ENCODE measurements around the gene OPCML. TPM values are rescaled to one million over a fixed set of nuclear protein-coding genes. Genes with fewer than 3 reads are reported as not detected.

OPCML gene
- total and polyA plus RNA-seq, 2 of the 13 experiments (the other 11 are each of a cell fraction or from before 2014, with no cell fraction given), result not detected

GRCh38 chr11:133104009-133104744 is 428.1 kb downstream of the OPCML start:
- Histone ChIP-seq H3K9me3 (ENCODE audit: low read length) (no peaks in the 10 kb centered on the region), H3K27me3 (ENCODE audit: control insufficient read depth in 1 of 2, insufficient read depth in 2 of 2, low read length in 2 of 2) (no peaks in the 10 kb centered on the region), H3K36me3 (replicated peaks in 1 of 2; ENCODE audit: control insufficient read depth in 1 of 2, insufficient read depth in 2 of 2, low read length in 2 of 2) (no peaks in the 10 kb centered on the region), H2AFZ (ENCODE audit: low read length) (no peak overlapping the region), H4K20me1 (ENCODE audit: insufficient read depth, low read length) (no peaks in the 10 kb centered on the region), H3K79me2 (ENCODE audit: insufficient read depth, low read length) (no peaks in the 10 kb centered on the region), H3K27ac (ENCODE audit: extremely low read length, insufficient read depth, low read length) (no peak overlapping the region), H3K4me2 (ENCODE audit: low read depth, low read length) (no peak overlapping the region), H3K9ac (ENCODE audit: insufficient read depth, low read depth, low read length) (no peak overlapping the region), H3K4me1 (ENCODE audit: insufficient read depth, low read length) (no peaks in the 10 kb centered on the region), H3K4me3 (replicated peaks in 1 of 3; ENCODE audit: insufficient read depth in 1 of 3, low read depth in 2 of 3, low read length in 3 of 3) (no peak overlapping the region)
- in situ Hi-C loops (cut with HindIII; ENCODE audit: extremely low pct_ligation_motif_present, low pct_unique_long_range_greater_than_20kb) (no loop called here), intact Hi-C loops (cut with micrococcal nuclease; ENCODE audit: unreplicated experiment) (no loop called here)
- no peak for DNase-seq (ENCODE audit: low spot score)
- no peak for FAIRE-seq
- no peak for ATAC-seq
- TF ChIP-seq TBL1XR1 (IDR thresholded peaks at IDR 0.05; ENCODE audit: borderline replicate concordance, low read length, partially characterized antibody), result no peak
- TF ChIP-seq REST (IDR thresholded peaks at IDR 0.05; ENCODE audit: borderline replicate concordance in 1 of 2, low read depth in 1 of 2, low read length in 2 of 2), result 0 out of 4 replicates have a peak, but pooled peaks of 1 of the 2 experiments have one; percentile 21
- BruUV-seq (replicated peaks), result no TSS peak
- 30% methylated on average over 4 of the region's 4 CpGs for WGBS (ENCODE audit: low lambda C conversion rate)
- ChIA-PET POLR2A (no interaction called here), CTCF (ENCODE audit: low intra/inter-chr PET ratio, low total read pairs) (no interaction called here)

GRCh38 chr11:133096981-133097380 is 435.3 kb downstream of the OPCML start:
- no peak for DNase-seq (ENCODE audit: low spot score)
- Histone ChIP-seq H3K4me1 (ENCODE audit: insufficient read depth, low read length) (no peaks in the 10 kb centered on the region), H2AFZ (ENCODE audit: low read length) (no peak overlapping the region), H3K36me3 (replicated peaks in 1 of 2; ENCODE audit: control insufficient read depth in 1 of 2, insufficient read depth in 2 of 2, low read length in 2 of 2) (no peaks in the 10 kb centered on the region), H3K9ac (ENCODE audit: insufficient read depth, low read depth, low read length) (no peak overlapping the region), H3K4me3 (replicated peaks in 1 of 3; ENCODE audit: insufficient read depth in 1 of 3, low read depth in 2 of 3, low read length in 3 of 3) (no peak overlapping the region), H3K9me3 (ENCODE audit: low read length) (no peaks in the 10 kb centered on the region), H3K4me2 (ENCODE audit: low read depth, low read length) (no peak overlapping the region), H3K27me3 (ENCODE audit: control insufficient read depth in 1 of 2, insufficient read depth in 2 of 2, low read length in 2 of 2) (no peaks in the 10 kb centered on the region), H4K20me1 (ENCODE audit: insufficient read depth, low read length) (no peaks in the 10 kb centered on the region), H3K79me2 (ENCODE audit: insufficient read depth, low read length) (no peaks in the 10 kb centered on the region), H3K27ac (ENCODE audit: extremely low read length, insufficient read depth, low read length) (no peak overlapping the region)
- CTCF ChIA-PET (ENCODE audit: low intra/inter-chr PET ratio, low total read pairs), result no interaction called here
- intact Hi-C loops (cut with micrococcal nuclease; ENCODE audit: unreplicated experiment), result no loop called here
- no peak for ATAC-seq
- no TSS peak for BruUV-seq (replicated peaks)
- 34% methylated on average over 5 of the region's 5 CpGs for WGBS (ENCODE audit: low lambda C conversion rate)
- no peak for TF ChIP-seq MAF1 (CRISPR knock-in tag; IDR thresholded peaks at IDR 0.05; ENCODE audit: borderline replicate concordance)
- TF ChIP-seq CEBPB (IDR thresholded peaks at IDR 0.05; ENCODE audit: borderline replicate concordance, low read depth, low read length), result peak; percentile 80
- POLR2A ChIA-PET, result no interaction called here
- in situ Hi-C loops (cut with HindIII; ENCODE audit: extremely low pct_ligation_motif_present, low pct_unique_long_range_greater_than_20kb), result no loop called here
- FAIRE-seq, result no peak

All from HepG2 (cell line).